ENCODE results near the gene NPC1L1.

NPC1L1 gene

DNA sequence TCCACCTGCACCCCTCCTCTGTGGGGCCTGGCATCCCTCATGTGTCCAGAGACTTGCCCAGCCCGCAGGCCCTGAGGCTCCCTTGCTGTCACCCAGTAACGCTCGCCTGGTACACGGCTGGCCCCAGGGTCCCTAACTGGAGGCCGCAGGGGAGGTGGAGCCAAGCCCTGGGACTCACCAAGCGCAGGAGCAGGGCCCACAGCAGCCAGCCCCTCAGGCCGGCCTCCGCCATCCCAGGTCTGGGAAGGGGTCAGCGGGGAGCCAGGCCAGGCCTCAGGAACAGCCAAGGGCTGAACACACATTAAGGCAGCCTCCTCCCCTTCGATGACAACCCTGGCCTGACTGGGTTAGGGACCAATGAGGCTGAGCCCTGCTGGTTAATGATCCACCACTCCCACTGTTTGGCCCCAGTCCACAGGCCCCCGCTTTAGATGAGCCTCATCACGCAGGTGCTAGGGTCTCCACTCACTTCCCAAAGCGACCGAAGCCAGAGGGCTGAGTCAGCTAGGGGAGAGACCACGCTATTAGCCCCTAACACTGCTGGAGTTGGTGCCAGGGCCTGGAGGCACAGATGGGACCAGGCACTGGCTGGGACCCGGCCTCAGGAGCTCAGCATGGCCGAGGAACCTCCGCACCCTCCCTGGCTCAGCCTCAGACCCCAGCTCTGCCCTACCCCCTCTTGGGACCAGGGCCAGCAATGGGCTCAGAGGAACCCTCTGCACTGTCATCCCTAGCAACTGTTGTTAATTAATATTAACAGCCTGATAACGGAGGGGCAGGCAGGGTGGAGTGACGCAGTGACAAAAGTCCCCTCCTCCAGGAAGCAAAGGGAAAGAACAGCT lies at the start of gene NPC1L1:
TSS of gene NPC1L1 (minus strand) at position 303 of the 842 bp plus-strand sequence. CDS start at position 232, 71 bp downstream.
- DNase-seq: peak; percentile 40

- no peak for DNase-seq
Observed at GRCh38 chr7:44590910-44591309, 49.8 kb upstream of the NPC1L1 start.

DNA sequence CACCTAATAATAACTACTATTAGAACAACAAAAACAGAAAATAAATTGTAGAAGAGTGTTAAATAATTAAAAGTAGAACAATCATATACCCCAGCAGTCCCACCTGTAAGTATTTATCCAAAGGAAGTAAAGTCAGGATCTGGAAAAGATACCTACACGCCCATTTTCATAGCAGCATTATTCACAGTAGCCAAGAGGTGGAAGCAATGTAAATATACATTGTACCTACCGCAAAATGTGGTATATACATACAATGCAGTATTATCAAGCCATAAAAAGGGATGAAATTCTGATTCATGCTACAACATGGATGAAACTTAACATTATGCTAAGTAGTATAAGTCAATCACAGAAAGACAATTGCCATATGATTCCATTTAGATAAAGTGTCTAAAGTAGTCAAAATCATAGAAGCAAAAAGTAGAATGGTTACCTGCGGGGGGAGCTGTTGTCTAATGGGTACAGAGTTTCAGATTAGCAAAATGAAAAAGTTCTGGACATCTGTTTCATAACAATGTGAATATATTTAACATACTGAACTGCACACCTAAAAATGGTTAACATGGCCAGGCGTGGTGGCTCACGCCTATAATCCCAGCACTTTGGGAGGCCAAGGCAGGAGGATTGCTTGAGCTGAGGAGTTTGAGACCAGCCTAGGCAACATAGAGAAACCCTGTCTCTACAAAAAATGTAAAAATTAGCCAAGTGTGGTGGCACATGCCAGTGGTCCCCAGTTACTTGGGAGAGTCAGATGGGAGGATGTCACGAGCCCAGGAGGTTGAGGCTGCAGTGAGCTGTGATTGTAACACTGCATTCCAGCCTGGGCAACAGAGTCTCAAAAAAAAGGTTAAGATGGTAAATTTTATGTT lies 46.9 kb upstream of the NPC1L1 start:
- DNase-seq: peak; percentile 85

GRCh38 chr7:44583146-44583865 lies 42.2 kb upstream of the NPC1L1 start:
- DNase-seq: no peak

DNA sequence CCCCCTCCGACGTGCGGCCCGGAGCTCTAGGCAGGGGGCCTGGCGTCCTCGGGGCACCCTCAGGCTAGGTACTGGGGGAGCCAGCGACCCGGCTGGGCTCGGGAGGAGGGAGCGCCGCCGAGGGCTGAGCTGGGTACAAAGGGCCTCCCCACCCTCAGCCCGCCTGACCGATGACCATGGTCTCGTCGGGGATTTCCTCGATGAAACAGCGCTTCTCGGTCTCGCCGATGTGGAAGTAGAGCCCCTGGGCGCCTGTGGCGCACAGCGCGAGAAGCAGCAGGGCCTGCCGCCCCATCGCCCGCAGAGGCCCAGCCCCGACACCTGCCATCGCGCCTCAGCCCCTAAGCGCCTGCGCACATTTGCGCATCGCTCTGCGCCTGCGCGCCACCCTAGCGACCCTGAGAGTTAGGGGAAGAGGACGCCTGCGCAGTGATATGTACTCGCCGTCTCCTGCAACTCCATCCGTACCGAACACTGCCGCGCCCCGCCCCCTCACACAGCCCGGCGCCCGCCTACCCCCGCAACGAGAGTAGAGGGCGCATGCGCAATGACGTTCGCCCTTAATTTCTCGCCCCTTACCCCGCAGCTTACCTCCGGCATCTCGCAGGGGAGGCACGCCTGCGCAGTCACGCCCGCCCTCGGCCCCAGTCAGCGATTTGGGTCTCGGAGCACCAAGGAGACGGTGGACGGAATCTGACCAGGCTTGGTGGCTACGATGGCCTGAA lies 40.9 kb upstream of the NPC1L1 start, which contains the start of gene TMED4:
TSS of gene TMED4 (minus strand) at position 353 of the 725 bp plus-strand sequence. CDS start at position 328, 25 bp downstream.
- DNase-seq: peak; percentile 99

DNA sequence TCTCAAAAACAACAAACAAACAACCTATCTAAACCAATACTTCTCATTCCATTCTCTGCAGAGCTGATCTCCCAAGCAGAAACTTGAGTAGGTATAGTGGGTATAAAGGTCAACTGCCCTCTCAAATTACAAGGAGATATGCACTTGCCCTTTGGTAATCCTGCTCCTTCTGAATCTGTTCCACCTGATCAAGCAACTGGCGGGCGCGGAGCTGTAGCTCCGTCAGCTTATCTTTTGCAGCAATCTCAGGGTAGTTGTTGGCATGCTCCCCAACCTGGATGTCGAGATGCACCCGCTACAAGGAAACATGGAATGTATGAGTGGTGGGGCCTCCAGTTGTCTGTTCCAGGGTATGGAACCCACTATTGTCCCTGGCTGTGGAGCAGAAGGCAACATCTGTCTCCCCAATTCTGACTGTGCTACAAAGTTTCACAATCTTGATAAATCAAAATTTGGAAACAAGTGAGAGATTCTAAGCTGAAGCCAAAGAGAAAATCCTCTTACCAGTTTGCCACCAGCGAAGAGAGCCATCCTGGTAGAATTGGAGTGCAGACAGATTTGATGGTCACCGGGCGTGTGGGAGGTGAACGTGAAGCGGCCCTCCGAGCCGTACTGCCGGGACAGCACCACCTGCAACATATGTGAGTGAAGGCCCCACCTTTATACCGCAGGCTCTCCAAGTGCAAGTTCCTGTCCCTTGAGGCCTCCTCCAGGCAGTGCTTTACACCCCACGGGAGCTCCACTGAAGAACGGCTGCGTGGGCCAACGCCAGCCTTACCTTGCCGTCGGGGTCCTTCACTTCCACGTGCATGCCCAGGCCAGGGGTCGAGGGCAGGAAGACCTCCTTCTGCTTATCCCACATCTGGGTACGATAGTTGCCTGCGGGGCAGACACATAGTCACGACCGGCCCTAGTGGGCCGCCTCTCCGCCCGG lies 40.1 kb upstream of the NPC1L1 start:
- DNase-seq: peak; percentile 43

DNA sequence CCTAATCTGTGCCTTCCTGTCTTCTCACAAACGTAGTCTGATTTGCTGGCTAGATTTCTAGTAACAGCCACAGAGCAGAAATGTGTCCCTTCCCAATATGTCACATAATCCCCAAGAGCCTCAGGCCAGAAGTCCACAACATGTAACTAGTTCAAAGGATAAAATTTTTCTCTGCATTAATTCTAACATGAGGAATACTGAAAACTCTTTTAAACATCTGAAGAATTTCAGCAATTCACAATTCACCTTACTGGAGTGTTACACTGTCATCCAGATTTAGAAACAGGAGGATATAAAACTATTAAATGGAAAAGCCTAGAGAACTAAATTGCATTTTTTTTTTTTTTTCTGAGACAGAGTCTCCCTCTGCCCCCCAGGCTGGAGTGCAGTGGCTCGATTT lies 35.1 kb upstream of the NPC1L1 start:
- no peak for DNase-seq

DNA sequence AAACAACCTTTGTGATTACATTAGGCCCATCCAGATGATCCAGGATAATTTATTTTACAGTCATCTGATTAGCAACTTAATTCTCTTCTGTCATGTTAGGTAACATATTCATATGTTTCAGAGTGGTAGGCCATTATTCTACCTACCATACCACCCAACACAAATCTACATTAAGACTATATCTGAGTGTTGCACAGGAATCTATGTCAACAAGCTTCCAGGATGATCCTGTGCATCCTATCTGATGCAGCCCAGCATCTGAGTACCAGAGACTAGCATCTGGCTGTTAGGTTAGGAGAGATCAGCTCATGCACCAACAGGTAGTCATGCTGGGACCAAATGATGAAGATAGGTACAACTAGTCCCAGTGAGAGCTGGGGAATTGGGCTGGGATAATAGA lies 33.9 kb upstream of the NPC1L1 start:
- no peak for DNase-seq

DNA sequence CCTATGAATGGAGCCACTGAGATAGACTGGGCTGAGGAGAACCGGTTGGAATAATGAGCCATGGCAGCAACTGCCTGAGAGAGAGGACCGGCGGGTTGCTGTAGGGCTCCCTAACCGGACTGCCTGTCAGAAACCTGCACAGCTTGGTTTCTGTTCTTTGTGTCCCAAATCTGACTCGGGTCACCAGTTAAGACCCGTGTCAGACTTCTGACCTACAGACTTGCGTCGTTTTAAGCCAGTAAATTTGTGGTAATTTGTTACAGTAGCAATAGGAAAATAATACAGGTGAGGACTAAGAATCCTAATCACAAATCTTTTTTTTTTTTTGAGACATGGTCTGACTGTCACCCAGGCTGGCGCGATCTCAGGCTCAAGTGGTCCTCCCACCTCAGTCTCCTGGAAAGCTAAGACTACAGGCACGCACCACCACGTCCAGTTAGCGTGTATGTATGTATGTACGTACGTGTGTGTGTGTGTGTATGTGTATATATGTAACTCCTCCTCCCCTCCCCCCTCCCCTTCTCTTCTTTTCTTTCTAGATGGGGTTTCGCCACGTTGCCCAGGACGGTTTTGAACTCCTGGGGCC lies 33.2 kb upstream of the NPC1L1 start:
- DNase-seq: peak; percentile 26

DNA sequence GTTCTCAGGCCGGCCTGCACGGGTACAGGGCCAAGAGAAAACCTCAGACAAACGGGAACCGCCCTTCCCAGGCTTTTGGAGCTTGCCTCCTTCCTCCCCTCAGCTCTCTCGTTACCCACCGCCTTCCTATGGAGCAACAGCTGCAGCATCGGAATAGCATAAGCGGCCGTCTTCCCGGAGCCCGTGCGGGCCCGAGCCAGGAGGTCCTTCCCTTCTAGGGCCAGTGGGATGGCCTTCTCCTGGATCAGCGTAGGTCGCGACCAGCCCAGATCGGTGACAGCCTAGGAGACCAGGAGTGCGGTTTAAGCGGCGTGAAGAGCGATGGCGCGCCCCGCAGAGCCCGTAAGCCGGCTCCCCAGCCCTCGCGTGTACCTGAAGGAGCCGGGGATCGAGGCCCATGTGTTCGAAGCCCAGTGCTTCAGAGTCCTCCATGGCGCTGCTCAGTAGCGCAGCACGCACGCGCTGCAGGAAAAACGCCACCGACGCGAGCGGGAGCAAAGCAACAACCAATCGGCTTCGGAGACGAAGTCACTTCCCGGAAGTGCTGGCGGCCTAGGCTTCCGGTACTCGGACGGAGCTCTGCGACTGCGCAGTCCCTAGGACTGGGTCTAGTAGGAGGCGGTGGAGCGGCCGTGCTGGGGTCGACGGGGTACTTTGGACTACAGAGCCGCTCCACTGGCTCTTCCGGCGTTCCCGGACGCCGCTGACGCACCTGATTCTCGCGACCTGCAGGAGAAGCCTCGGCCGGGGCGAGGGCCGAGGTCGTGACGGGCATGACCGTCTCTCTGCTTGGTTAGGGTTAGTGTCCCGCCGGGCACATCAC lies 32.5 kb upstream of the NPC1L1 start, which contains the start of gene DDX56:
TSS of gene DDX56 (minus strand) at position 445 of the 823 bp plus-strand sequence. CDS start at position 432, 13 bp downstream.
- DNase-seq: peak; percentile 98

DNA sequence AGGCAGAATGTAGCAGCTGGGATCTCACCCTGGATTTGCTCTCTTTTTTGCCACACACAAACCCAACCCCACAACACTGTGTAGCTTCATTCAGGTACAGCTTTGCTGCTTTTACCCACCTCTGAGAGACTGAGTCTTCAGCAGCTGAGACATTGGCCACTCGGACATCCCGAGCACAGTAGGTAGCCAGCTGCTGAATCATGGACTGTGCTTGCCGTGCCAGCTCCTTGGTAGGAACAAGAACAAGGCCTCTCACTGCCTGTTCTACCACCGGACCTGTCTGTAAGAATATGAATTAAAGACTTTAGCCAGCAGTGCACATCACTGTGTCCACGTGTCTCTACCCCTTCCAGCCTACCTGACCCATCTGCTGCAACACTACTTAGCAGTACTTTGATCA lies 31.6 kb upstream of the NPC1L1 start:
- DNase-seq: no peak

DNA sequence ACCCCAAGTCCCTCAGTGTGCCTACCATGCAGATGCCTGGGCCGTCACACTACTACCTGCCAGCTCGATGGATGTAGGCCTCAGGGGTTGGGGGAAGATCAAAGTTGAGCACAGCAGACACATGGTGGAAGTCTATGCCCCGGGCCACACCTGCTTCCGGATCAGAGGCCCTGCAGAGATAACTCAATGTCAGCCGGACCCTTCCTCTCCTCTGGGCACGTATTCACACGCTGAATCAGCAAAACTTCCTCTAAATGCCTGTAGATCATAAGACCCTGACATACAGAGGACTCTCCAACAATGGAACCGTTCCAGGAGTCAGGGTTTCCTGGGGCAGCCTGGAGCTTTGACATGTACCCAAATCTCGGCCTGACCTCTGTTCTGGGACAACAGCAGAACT lies 28.8 kb upstream of the NPC1L1 start:
- DNase-seq: no peak

- DNase-seq: no peak
Observed at GRCh38 chr7:44568771-44569560, 27.8 kb upstream of the NPC1L1 start.

DNA sequence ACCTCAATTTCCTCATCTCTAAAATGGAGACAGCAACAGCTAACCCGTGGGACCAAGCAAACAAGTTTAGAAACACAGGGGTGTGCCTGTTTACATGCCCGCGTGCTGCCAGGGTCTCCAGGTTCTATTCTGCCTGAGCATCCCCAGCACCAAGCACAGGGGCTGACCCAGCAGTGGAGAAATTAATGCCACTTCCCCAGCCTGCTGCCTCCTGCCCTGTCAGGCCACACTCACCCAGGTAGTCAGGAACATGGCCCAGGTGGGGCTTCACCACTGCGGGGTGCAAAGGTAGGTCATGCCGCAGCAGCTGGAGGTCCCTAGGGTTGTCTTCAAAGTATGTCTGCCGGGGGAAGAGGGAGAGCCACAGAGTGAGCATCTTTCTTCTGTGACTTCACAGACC lies 26.8 kb upstream of the NPC1L1 start:
- no peak for DNase-seq

DNA sequence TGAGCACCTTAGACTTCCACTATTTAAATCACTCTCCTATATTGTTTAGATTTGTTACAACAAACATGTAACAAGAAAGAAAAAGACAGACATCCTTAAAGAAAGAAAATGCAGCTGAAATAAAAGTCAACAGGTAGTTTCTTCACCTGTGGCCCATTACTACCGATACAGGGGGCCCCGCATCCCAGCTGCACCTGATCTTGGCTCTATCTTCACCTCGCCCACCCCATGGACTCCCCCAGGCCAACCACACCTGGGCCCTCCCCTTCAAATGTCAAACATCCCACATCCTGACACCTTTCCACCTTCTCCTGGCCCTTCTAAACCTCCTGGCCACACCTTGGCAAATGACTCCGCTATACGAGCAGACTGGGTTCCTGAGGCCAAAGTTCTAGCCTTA lies 25.6 kb upstream of the NPC1L1 start:
- no peak for DNase-seq

GRCh38 chr7:44565795-44566559 lies 24.8 kb upstream of the NPC1L1 start:
- DNase-seq: peak; percentile 77

- DNase-seq: peak; percentile 79
Observed at GRCh38 chr7:44565097-44565794, 24.1 kb upstream of the NPC1L1 start.
